Epithelial cell of esophagus (primary cell): ENCODE results near the gene ATRAID.

Experiments used
- DNase-seq: peaks from one replicate; pipeline ENCODE4 v3.0.0; 2010; ENCODE audit warnings: low read depth
- H3K4me3 ChIP-seq: 2 replicates; pipeline ENCODE4 v1.5.1; 2011; ENCODE audit warnings: mild to moderate bottlenecking, low read length, control low read depth
- CTCF ChIP-seq: IDR thresholded peaks from 2 replicates; pipeline ENCODE4 v1.5.1; 2011; ENCODE audit warnings: low read depth, mild to moderate bottlenecking, low read length, control low read depth, inconsistent platforms; ENCODE audit not compliant: insufficient read depth; ENCODE audit errors: missing control alignments

Gene ATRAID

GRCh38 chr2:27262379-27263286 is 50.8 kb downstream of the ATRAID start, which contains the start of gene SLC30A3:
Gene SLC30A3 (minus strand): TSS chr2:27263047. CDS start chr2:27262906, 141 bp downstream.
- peak; percentile 54 for DNase-seq
- TF ChIP-seq CTCF: no peak
- H3K4me3 ChIP-seq: peak within 1 kb of the TSS; percentile 12

- H3K4me3 ChIP-seq: peak overlapping the region; percentile 12
- no peak for TF ChIP-seq CTCF
- DNase-seq: no peak
Measured at GRCh38 chr2:27263287-27264252, 51.7 kb downstream of the ATRAID start.

- H3K4me3 ChIP-seq: no peak overlapping the region
- DNase-seq: no peak
Measured at GRCh38 chr2:27264253-27264752, 52.5 kb downstream of the ATRAID start.

GRCh38 chr2:27264753-27265535 is 53.1 kb downstream of the ATRAID start:
- TF ChIP-seq CTCF: no peak
- no peak overlapping the region for H3K4me3 ChIP-seq
- DNase-seq: peak; percentile 43

More at GRCh38 chr2:27264253-27264752, 52.5 kb downstream of the ATRAID start:
- TF ChIP-seq CTCF: no peak

- H3K4me3 ChIP-seq: no peak overlapping the region
- no peak for TF ChIP-seq CTCF
- DNase-seq: no peak
Measured at GRCh38 chr2:27265536-27265870, 53.7 kb downstream of the ATRAID start.
